Measurements from ENCODE around the gene RPL27A.

Gene RPL27A

DNA sequence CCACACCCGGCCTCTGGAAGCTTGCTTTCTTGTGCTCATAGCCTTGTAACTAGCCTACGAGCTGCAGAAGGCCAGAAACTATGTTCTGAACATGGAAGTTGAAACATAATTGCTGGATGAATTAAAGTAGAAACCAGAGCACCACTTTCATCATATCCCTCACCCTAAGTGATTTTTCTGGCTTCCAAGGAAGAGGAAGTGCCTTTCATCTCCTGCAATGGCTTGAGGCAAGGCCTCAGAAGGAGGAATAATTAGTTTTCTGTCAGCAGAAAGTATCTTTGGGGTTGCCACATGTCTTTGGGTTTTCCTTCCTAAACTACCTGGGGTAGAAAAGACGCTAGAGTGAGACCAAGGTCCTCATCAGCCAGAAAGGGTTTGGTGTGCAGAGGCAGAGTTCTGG, 14.5 kb downstream of the RPL27A start:
- H3K27me3 ChIP-seq, result no peaks in the 10 kb centered on the region
- no peaks in the 10 kb centered on the region for H3K9me3 ChIP-seq
- no peak for TF ChIP-seq Cebpa-rat (IDR thresholded peaks at IDR 0.05)
- no peak overlapping the region for H3K4me3 ChIP-seq
- H3K27ac ChIP-seq, result no peak overlapping the region
- H3K4me2 ChIP-seq, result no peak overlapping the region
- no peaks in the 10 kb centered on the region for H4K20me1 ChIP-seq
- H3K4me1 ChIP-seq, result peaks cover 49% of the 10 kb centered on the region
- no peak overlapping the region for H3K9ac ChIP-seq
- H3K36me3 ChIP-seq, result peaks cover 27% of the 10 kb centered on the region

DNA sequence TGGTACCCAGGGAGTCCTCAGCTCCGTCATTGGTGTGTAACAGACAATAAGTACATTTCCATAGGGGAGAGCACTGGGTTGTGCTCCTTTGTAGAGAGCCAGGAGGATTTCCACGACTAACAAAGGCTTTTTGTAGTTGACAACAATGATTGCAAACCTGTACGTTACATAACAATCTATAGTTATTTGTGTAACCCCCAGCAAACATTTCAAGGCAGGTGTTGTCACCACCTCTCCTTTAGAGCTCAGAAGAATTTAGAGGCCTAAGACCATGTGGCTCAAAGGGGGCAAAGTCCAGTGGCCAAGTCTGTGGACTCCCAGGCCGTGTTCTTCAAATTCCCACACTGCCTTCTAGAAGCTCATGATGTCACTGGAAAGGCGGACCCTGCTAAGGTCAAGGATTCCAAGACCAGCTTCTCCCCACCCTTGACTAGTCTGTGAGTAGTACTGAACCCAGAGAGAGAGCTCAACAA, 15.8 kb downstream of the RPL27A start:
- H3K4me1 ChIP-seq, result peaks cover 36% of the 10 kb centered on the region
- no peak for TF ChIP-seq Cebpa-rat (IDR thresholded peaks at IDR 0.05)
- H4K20me1 ChIP-seq, result no peaks in the 10 kb centered on the region
- H3K4me3 ChIP-seq, result no peak overlapping the region
- H3K36me3 ChIP-seq, result peaks cover 27% of the 10 kb centered on the region
- no peak overlapping the region for H3K27ac ChIP-seq
- H3K9me3 ChIP-seq, result no peaks in the 10 kb centered on the region
- H3K27me3 ChIP-seq, result no peaks in the 10 kb centered on the region
- no peak overlapping the region for H3K4me2 ChIP-seq
- H3K9ac ChIP-seq, result no peak overlapping the region

DNA sequence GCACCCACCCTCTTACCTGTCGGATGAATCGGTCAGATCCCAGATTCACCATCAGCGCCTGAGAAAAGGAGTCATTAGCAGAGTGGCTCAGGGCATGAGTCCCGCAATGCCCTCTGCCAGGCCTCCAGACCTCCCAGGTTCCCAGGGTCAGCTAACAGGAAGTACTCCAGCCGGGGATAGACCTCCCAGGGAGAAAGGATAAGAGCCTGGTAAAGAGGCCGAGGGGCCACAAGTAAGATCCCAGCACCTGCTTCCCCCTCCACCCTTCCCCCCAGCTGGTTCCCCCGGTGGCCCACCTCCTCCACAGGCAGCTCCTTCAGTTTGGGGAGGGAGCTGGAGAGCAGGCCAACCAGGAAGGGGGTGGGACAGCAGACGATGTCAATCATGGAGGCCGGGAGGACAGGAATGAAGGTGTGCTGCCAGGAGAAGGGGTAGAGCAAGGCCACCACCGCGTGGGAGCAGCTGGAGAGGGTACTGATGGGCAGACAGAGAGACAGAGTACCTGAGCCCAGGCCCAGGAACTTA, 16.4 kb downstream of the RPL27A start:
- no peak for TF ChIP-seq Cebpa-rat (IDR thresholded peaks at IDR 0.05)
- Histone ChIP-seq H4K20me1 (no peaks in the 10 kb centered on the region), H3K4me1 (peaks cover 30% of the 10 kb centered on the region), H3K9ac (no peak overlapping the region), H3K4me3 (no peak overlapping the region), H3K27me3 (no peaks in the 10 kb centered on the region), H3K36me3 (peaks cover 27% of the 10 kb centered on the region), H3K27ac (no peak overlapping the region), H3K9me3 (no peaks in the 10 kb centered on the region), H3K4me2 (peak overlapping the region; percentile 83)

DNA sequence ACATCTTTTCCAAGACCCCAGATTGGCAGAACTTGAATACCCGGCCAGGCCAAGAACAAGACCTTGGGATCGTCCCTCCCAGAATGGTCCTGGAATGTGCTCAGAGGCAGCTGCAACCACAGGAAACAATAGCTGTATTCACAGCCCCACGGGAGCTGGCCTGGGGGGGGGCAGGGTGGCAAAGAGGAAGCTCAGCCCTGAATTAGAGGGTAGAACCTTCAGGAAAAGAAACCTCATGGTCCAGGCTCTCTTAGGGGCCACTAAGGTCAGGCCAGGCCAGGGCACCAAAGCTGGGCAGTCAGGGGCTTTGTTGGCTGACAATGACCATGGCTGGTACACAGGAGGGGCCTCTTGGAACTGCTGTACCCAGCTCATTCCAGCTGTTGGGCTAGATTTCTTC, 17.3 kb downstream of the RPL27A start:
- no peaks in the 10 kb centered on the region for H4K20me1 ChIP-seq
- H3K4me1 ChIP-seq, result peaks cover 22% of the 10 kb centered on the region
- H3K4me2 ChIP-seq, result peak overlapping the region; percentile 83
- H3K9me3 ChIP-seq, result no peaks in the 10 kb centered on the region
- H3K27me3 ChIP-seq, result no peaks in the 10 kb centered on the region
- peaks cover 20% of the 10 kb centered on the region for H3K36me3 ChIP-seq
- no peak for TF ChIP-seq Cebpa-rat (IDR thresholded peaks at IDR 0.05)
- H3K27ac ChIP-seq, result peak overlapping the region; percentile 40; the same call in 1 of the 2 replicates
- H3K4me3 ChIP-seq, result peak overlapping the region; percentile 28; the same call in 1 of the 2 replicates
- H3K9ac ChIP-seq, result peak overlapping the region; percentile 5; the same call in 1 of the 2 replicates

DNA sequence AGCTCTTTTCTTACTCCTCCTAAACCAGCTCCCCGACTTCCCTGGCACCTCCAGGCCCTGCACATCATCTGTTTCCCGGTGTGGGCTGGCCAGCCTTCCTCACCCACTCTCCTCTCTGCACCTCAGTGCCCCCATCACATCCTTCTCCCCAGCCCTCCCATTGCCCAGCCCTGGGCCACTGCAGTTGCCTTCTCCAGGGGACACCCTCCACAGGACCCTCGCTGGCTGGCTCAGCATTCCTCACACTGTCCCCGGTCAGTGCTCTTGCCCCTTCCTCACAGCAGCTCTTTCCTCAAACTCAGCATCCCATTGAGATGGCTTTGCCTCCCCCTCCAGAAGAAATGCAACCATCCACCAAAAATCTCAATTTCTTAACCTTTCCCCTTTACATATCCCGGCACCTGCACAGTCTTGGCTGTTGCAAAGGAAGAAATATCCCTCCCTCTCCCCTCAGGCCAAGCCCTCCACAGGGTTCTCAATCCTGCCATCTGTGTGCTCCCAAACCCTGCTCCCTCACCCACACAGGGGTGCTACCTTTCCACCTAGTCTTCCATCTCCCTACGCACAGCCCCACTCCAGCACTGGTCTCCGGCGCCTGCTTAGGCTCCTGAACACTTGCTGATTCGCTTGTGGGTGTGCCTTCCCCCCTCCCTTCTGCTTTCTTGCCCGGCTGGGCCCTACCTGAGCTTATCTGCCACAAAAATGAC, 19.5 kb downstream of the RPL27A start:
- Histone ChIP-seq H3K27me3 (no peaks in the 10 kb centered on the region), H3K9ac (no peak overlapping the region), H3K36me3 (no peaks in the 10 kb centered on the region; the same call in 1 of the 2 replicates)

DNA sequence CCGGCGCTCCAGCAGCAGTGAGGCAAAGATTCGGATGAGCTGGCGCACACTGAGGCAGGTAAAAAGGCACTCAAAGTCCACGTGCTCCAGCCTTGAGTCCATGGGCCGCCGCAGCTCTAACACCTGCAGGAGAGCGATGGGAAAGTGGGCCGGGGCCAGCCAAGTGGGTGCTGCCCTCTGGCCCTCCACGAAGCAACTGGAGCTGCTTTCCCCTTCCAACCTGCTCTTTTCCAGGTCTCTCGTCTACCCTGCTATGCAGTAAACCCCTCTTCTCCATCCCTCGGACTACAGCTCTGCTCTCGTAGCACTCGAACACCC, 20.0 kb downstream of the RPL27A start:
- Histone ChIP-seq H3K27ac (no peak overlapping the region), H3K36me3 (no peaks in the 10 kb centered on the region; the same call in 1 of the 2 replicates), H3K9me3 (no peaks in the 10 kb centered on the region), H4K20me1 (no peaks in the 10 kb centered on the region), H3K27me3 (no peaks in the 10 kb centered on the region), H3K4me2 (no peak overlapping the region), H3K9ac (no peak overlapping the region), H3K4me1 (peaks cover 25% of the 10 kb centered on the region), H3K4me3 (no peak overlapping the region)
- TF ChIP-seq Cebpa-rat (IDR thresholded peaks at IDR 0.05), result no peak

More for the DNA sequence above, 19.5 kb downstream of the RPL27A start:
- no peak overlapping the region for H3K4me3 ChIP-seq
- H3K27ac ChIP-seq, result no peak overlapping the region
- H3K9me3 ChIP-seq, result no peaks in the 10 kb centered on the region
- H4K20me1 ChIP-seq, result no peaks in the 10 kb centered on the region
- H3K4me2 ChIP-seq, result no peak overlapping the region
- peaks cover 22% of the 10 kb centered on the region for H3K4me1 ChIP-seq
- TF ChIP-seq Cebpa-rat (IDR thresholded peaks at IDR 0.05), result no peak

DNA sequence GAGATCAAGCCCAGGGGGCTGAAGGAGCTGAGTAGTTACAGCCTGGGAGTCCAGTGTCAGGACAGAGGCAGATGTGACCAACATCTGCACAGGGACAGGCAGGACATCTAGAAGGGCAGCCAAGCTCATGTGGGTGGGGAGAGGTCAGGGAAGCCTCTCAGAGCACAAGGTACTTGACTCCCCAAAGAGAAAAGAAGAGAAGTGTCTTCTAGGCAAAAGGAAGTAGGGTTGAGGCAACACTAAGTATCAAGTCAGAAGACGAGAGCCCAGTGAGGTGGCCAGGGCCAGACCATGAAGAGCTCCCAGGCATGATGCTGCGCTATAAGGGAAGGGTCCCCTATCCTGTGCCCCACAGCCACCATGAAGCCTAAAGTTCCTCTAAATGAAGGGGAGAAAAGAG, 21.5 kb downstream of the RPL27A start:
- Histone ChIP-seq H4K20me1 (no peaks in the 10 kb centered on the region), H3K4me3 (no peak overlapping the region), H3K4me2 (no peak overlapping the region), H3K36me3 (no peaks in the 10 kb centered on the region), H3K27ac (no peak overlapping the region), H3K4me1 (peaks cover 34% of the 10 kb centered on the region), H3K9me3 (no peaks in the 10 kb centered on the region), H3K9ac (no peak overlapping the region), H3K27me3 (no peaks in the 10 kb centered on the region)
- TF ChIP-seq Cebpa-rat (IDR thresholded peaks at IDR 0.05), result no peak

DNA sequence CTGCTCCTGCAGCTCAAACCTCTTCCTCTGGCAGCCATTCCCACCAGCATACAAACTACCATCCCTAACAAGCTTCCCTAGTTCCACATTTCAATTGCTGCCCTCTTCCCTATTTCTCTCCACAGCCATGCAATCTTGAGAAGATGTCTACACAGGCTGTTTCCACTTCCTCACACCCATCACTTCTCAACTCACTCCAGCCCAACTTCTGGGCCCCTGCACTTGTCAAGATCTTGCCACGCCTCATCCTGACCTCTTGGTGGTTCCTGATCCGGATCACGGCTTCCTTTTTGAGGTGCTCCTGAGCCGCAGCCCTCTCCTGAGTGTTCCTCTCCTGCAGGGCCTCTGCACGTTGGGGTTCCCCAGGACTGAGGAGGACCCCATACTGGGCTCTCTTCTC, 22.6 kb downstream of the RPL27A start:
- Histone ChIP-seq H3K9me3 (no peaks in the 10 kb centered on the region), H3K4me1 (peaks cover 27% of the 10 kb centered on the region), H4K20me1 (no peaks in the 10 kb centered on the region), H3K4me3 (no peak overlapping the region), H3K9ac (no peak overlapping the region), H3K4me2 (no peak overlapping the region), H3K27me3 (no peaks in the 10 kb centered on the region), H3K27ac (no peak overlapping the region), H3K36me3 (no peaks in the 10 kb centered on the region)
- TF ChIP-seq Cebpa-rat (IDR thresholded peaks at IDR 0.05), result no peak

DNA sequence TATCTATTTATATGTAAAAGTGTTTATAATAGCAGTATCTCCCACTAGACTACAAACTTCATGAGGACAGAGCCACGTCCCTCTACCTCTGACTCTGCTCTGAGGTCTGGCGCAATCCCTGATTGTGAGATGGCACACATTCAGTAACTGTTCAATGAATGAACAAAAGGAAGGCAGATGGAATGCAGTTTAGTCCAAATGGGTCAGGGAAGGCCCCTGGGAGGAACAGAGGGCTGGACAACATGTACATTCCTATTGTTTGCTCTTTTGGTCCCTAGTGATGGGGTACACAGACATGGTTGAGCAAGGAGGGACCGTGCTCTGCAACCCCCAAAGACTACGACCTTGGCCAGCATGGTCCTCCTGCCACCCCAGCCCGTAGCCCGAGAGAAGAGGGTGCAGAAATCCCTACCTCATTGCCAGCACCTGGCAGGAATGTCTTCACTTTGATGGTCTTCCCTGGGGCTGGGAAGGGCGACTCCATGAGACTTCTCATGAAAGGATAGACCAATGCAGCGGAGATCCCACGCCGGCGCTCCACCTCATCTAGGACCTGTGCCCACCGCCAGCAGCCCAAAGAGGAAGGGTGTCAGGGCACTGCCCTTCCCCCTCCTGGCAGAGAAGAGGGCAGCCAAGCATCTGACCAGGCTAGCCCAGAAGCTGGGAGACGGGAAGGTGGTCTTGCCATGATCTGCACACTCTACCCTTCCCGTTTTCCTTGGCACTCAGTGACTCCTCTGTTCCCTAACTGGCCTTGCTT, 24.3 kb downstream of the RPL27A start:
- Histone ChIP-seq H3K9me3 (no peaks in the 10 kb centered on the region), H3K36me3 (no peaks in the 10 kb centered on the region), H3K4me2 (no peak overlapping the region), H3K4me1 (peaks cover 19% of the 10 kb centered on the region), H3K9ac (no peak overlapping the region), H3K4me3 (no peak overlapping the region), H4K20me1 (no peaks in the 10 kb centered on the region), H3K27me3 (no peaks in the 10 kb centered on the region), H3K27ac (no peak overlapping the region)
- no peak for TF ChIP-seq Cebpa-rat (IDR thresholded peaks at IDR 0.05)

Measured in BLaER1 (cell line).